PC-3 (cell line): ENCODE data around the gene SLC4A2. TPM values are rescaled to one million over a fixed set of nuclear protein-coding genes. Genes with fewer than 3 reads are reported as not detected.

ENCODE experiments used
- ATAC-seq: fragments of 200-7000 bp; cut with Tn5 transposase; 2 replicates; pipeline ENCODE4 v1.9.1; 2020; ENCODE audit warnings: mild to moderate bottlenecking, moderate library complexity
- BruUV-seq: library from RNA; stranded (reverse); fragments of 400-500 nt; replicated peaks from 2 replicates; lab custom pipeline; 2021; lab: Mats Ljungman, UMichigan
- CTCF ChIA-PET: fragments of 300-600 bp; sonication (Branson Sonifier 250); formaldehyde crosslinking; loops from one replicate; lab custom pipeline; 2022; ENCODE audit warnings: antibody characterized with exemption; lab: Charles Lee
- POLR2A ChIA-PET: fragments of 300-600 bp; sonication (Branson Sonifier 250); formaldehyde crosslinking; loops from one replicate; lab custom pipeline; 2022; ENCODE audit warnings: antibody characterized with exemption; ENCODE audit not compliant: unreplicated experiment; lab: Charles Lee
- DNase-seq: peaks from one replicate; pipeline ENCODE4 v3.0.0-alpha.2; 2015
- H2AFZ ChIP-seq: fragments of 300-600 bp; sonication (generic); 2 replicates; pipeline ENCODE4 v1.6.0; 2016; ENCODE audit warnings: antibody characterized with exemption, low read length
- H3F3A ChIP-seq: fragments of 300-600 bp; sonication (generic); one replicate; pipeline ENCODE4 v1.6.0; 2017; ENCODE audit warnings: antibody characterized with exemption, low read length, control low read depth, mild to moderate bottlenecking; ENCODE audit not compliant: unreplicated experiment
- H3K27ac ChIP-seq: fragments of 300-600 bp; sonication (generic); 2 replicates; pipeline ENCODE4 v1.5.1; 2016; ENCODE audit warnings: mild to moderate bottlenecking, low read length
- H3K27me3 ChIP-seq: fragments of 300-600 bp; sonication (generic); 2 replicates; pipeline ENCODE4 v1.6.1; 2016; ENCODE audit warnings: low read length, mixed read lengths
- H3K36me3 ChIP-seq: fragments of 300-600 bp; sonication (generic); 2 replicates; pipeline ENCODE4 v1.6.1; 2016; ENCODE audit warnings: low read depth, mixed run types, low read length, mixed read lengths
- H3K4me1 ChIP-seq: fragments of 300-600 bp; sonication (generic); 2 replicates; pipeline ENCODE4 v1.5.1; 2016; ENCODE audit warnings: low read length; ENCODE audit not compliant: insufficient read depth
- H3K4me2 ChIP-seq: fragments of 300-600 bp; sonication (generic); 2 replicates; pipeline ENCODE4 v1.6.0; 2016; ENCODE audit warnings: low read length
- H3K4me3 ChIP-seq: fragments of 300-600 bp; sonication (generic); 2 replicates; pipeline ENCODE4 v1.5.1; 2016; ENCODE audit warnings: mild to moderate bottlenecking, low read length, mixed read lengths
- H3K79me2 ChIP-seq: fragments of 300-600 bp; sonication (generic); 2 replicates; pipeline ENCODE4 v1.6.1; 2017; ENCODE audit warnings: low read length, mixed read lengths
- H3K9ac ChIP-seq: fragments of 300-600 bp; sonication (generic); 2 replicates; pipeline ENCODE4 v1.6.0; 2016; ENCODE audit warnings: mild to moderate bottlenecking, low read length
- H3K9me2 ChIP-seq: fragments of 300-600 bp; sonication (generic); replicated peaks from 2 replicates; pipeline ENCODE4 v1.6.1; 2016; ENCODE audit warnings: mixed run types, low read length, mixed read lengths
- H3K9me3 ChIP-seq: fragments of 300-600 bp; sonication (generic); 2 replicates; pipeline ENCODE4 v1.6.1; 2016; ENCODE audit warnings: low read length, mixed read lengths
- H4K20me1 ChIP-seq: fragments of 300-600 bp; sonication (generic); 2 replicates; pipeline ENCODE4 v1.6.1; 2016; ENCODE audit warnings: low read length, mixed read lengths
- EZH2 ChIP-seq: fragments of 300-600 bp; sonication (generic); IDR thresholded peaks from one replicate; pipeline ENCODE4 v1.6.1; 2017; ENCODE audit warnings: antibody characterized with exemption, mild to moderate bottlenecking, low read length; ENCODE audit not compliant: unreplicated experiment
- EZH2phosphoT487 ChIP-seq: fragments of 300-600 bp; sonication (generic); IDR thresholded peaks from 2 replicates; pipeline ENCODE4 v1.6.1; 2018; ENCODE audit warnings: mild to moderate bottlenecking, antibody characterized with exemption, low read length, borderline replicate concordance
- intact Hi-C: fragments of 100-400 bp; cut with micrococcal nuclease; formaldehyde crosslinking; loops from 2 replicates; pipeline ENCODE4 v1.9.0; 2023
- total RNA-seq: library from RNA; depleted of rRNA; stranded (reverse); fragments of >200 nt; gene quantifications from 2 replicates; pipeline ENCODE4 v1.2.3, GENCODE V29; 2014
- TF ChIP-seq, protein P1 (sequence below): fragments of 300-600 bp; sonication (generic); conservative IDR thresholded peaks from 2 replicates; pipeline ENCODE4 v1.5.1; 2017; ENCODE audit warnings: antibody characterized with exemption, low read depth, mild to moderate bottlenecking, low read length

SLC4A2 gene
- total RNA-seq, 1 experiment from 2014 or later = 284 TPM

DNA sequence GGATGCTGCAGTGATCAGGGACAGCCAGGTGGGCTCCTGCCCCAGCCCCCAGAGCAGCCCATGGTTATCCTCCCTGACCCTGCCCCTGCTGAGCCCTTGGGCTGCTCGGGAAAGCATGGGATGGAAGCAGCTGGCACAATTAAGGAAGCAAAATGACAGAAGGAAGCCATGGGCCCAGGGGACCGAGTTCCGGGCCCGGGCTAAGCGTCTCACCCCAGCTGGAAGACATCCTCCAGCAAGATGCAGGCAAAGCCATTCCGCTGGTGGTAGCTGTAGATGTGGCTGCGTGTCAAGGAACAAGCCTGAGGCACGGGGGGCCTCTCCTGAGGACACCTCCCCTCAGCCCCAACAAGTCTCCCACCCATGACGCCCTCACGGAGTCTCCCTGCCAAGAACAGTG lies 36.2 kb upstream of the SLC4A2 start:
- no peaks in the 10 kb centered on the region for H3K36me3 ChIP-seq
- H2AFZ ChIP-seq = no peak overlapping the region
- H3K9me2 ChIP-seq = no peaks in the 10 kb centered on the region
- H3K79me2 ChIP-seq = no peaks in the 10 kb centered on the region
- no peak overlapping the region for H3K4me2 ChIP-seq
- H3K9me3 ChIP-seq = no peaks in the 10 kb centered on the region
- H3K4me3 ChIP-seq = no peak overlapping the region
- H3F3A ChIP-seq = no peaks in the 10 kb centered on the region
- no peaks in the 10 kb centered on the region for H4K20me1 ChIP-seq
- ATAC-seq (no peak), DNase-seq (no peak)
- BruUV-seq = no TSS peak
- H3K9ac ChIP-seq = no peak overlapping the region
- intact Hi-C loops = no loop called here
- POLR2A ChIA-PET = no interaction called here
- no peaks in the 10 kb centered on the region for H3K27me3 ChIP-seq
- CTCF ChIA-PET = no interaction called here
- no peak overlapping the region for H3K27ac ChIP-seq
- TF ChIP-seq, protein P1, sequence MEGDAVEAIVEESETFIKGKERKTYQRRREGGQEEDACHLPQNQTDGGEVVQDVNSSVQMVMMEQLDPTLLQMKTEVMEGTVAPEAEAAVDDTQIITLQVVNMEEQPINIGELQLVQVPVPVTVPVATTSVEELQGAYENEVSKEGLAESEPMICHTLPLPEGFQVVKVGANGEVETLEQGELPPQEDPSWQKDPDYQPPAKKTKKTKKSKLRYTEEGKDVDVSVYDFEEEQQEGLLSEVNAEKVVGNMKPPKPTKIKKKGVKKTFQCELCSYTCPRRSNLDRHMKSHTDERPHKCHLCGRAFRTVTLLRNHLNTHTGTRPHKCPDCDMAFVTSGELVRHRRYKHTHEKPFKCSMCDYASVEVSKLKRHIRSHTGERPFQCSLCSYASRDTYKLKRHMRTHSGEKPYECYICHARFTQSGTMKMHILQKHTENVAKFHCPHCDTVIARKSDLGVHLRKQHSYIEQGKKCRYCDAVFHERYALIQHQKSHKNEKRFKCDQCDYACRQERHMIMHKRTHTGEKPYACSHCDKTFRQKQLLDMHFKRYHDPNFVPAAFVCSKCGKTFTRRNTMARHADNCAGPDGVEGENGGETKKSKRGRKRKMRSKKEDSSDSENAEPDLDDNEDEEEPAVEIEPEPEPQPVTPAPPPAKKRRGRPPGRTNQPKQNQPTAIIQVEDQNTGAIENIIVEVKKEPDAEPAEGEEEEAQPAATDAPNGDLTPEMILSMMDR = no peak
- no peak for TF ChIP-seq EZH2
- TF ChIP-seq EZH2phosphoT487 = no peak
- peaks cover 38% of the 10 kb centered on the region for H3K4me1 ChIP-seq

DNA sequence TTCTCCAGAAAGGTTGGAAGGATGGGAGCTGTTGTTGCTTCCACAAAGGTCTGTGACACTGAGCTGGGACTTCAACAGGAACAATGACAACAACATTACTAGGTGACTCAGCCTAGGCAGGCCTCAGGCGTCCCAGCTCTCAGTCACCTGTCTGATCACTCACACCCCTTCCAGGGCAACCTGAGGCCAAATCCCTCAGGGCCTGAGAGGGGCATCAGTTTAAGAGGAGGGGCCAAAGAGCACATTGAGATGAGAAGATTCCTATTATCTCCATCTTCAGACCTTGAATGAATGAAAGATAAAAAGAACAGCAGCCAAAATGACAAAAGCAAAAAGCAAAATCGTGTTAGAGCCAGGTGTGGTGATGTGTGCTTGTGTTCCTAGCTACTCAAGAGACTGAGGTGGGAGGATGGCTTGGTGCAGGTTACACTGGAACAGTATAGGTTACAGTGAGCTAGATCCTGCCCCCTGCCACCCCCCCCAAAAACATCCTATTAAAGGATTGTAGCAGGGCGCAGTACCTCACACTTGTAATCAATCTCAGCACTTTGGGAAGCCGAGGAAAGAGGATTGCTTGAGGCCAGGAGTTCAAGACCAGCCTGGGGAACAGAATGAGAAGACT lies 34.8 kb upstream of the SLC4A2 start, which contains the start of gene ATG9B:
ATG9B (minus strand) TSS at position 60 of the 622 bp plus-strand sequence. CDS start 71 bp downstream, outside the sequence.
- Histone ChIP-seq H3K4me1 (peaks cover 42% of the 10 kb centered on the region), H3K36me3 (no peaks in the 10 kb centered on the region), H3K79me2 (peaks cover 9% of the 10 kb centered on the region), H3F3A (no peaks in the 10 kb centered on the region), H3K27ac (no peak within 1 kb of the TSS), H3K9ac (no peak within 1 kb of the TSS), H3K9me3 (no peaks in the 10 kb centered on the region), H3K27me3 (no peaks in the 10 kb centered on the region), H3K4me3 (no peak within 1 kb of the TSS), H3K4me2 (peak within 1 kb of the TSS; percentile 9; the same call in 1 of the 2 replicates), H2AFZ (no peak within 1 kb of the TSS), H4K20me1 (no peaks in the 10 kb centered on the region), H3K9me2 (no peaks in the 10 kb centered on the region)
- peak; percentile 12; the same call in 1 of the 2 replicates for ATAC-seq
- ChIA-PET POLR2A (interaction anchor here (0.6 kb wide), 1 partner anchor 9 kb away, joined by 3 read pairs; no protein-coding TSS in a partner anchor), CTCF (interaction anchor here (0.6 to 0.7 kb wide), 3 partner anchors 11 to 1362 kb away, joined by 4 to 10 read pairs (median 9); no protein-coding TSS in a partner anchor)
- peak; percentile 71 for DNase-seq
- intact Hi-C loops = no loop called here
- BruUV-seq = no TSS peak
- TF ChIP-seq EZH2 (no peak), EZH2phosphoT487 (no peak)
- TF ChIP-seq, protein P1 = no peak
